Activated CD8-positive, alpha-beta memory T cell treated with anti-CD3 and anti-CD28 coated beads for 24 hours (primary cell): ENCODE data around the gene LAPTM4A.
"Not testable (repeated sequence)": the region's sequence is repeated elsewhere in the genome, so short reads cannot be mapped to it uniquely, and the experiment has no call there.

Source experiments
- DNase-seq: peaks from one replicate; pipeline ENCODE4 v3.0.0-alpha.2; 2020

Gene LAPTM4A

GRCh38 chr2:20050104-20050645 is 1.3 kb downstream of the LAPTM4A start:
- DNase-seq = no peak

GRCh38 chr2:20049637-20050036 is 1.8 kb downstream of the LAPTM4A start:
- no peak for DNase-seq

- DNase-seq = no peak
Observed at GRCh38 chr2:20048488-20049448, 2.7 kb downstream of the LAPTM4A start.

GRCh38 chr2:20045712-20046292 is 5.6 kb downstream of the LAPTM4A start:
- not testable (repeated sequence) for DNase-seq

- DNase-seq = no peak
Observed at GRCh38 chr2:20044778-20045177, 6.7 kb downstream of the LAPTM4A start.

GRCh38 chr2:20042531-20042930 is 8.9 kb downstream of the LAPTM4A start:
- DNase-seq = no peak

GRCh38 chr2:20040489-20041172 is 10.8 kb downstream of the LAPTM4A start:
- no peak for DNase-seq

GRCh38 chr2:20037660-20038059 is 13.8 kb downstream of the LAPTM4A start:
- DNase-seq = no peak

- no peak for DNase-seq
Observed at GRCh38 chr2:20035955-20036666, 15.3 kb downstream of the LAPTM4A start.

- no peak for DNase-seq
Observed at GRCh38 chr2:20034821-20035220, 16.6 kb downstream of the LAPTM4A start.

- DNase-seq = no peak
Observed at GRCh38 chr2:20034218-20034617, 17.2 kb downstream of the LAPTM4A start.

GRCh38 chr2:20033322-20033721 is 18.1 kb downstream of the LAPTM4A start:
- DNase-seq = no peak

- no peak for DNase-seq
Observed at GRCh38 chr2:20030224-20030623, 21.2 kb downstream of the LAPTM4A start.

GRCh38 chr2:20027705-20028434 is 23.6 kb downstream of the LAPTM4A start:
- no peak for DNase-seq

- DNase-seq = no peak
Observed at GRCh38 chr2:20027260-20027677, 24.2 kb downstream of the LAPTM4A start.

- no peak for DNase-seq
Observed at GRCh38 chr2:20025065-20025786, 26.2 kb downstream of the LAPTM4A start.

- DNase-seq = no peak
Observed at GRCh38 chr2:20023688-20024087, 27.7 kb downstream of the LAPTM4A start.

GRCh38 chr2:20021405-20022009 is 29.9 kb downstream of the LAPTM4A start:
- no peak for DNase-seq

GRCh38 chr2:20019747-20020146 is 31.7 kb downstream of the LAPTM4A start:
- no peak for DNase-seq

GRCh38 chr2:20018601-20019152 is 32.8 kb downstream of the LAPTM4A start:
- DNase-seq = no peak
